H9 (cell line): ENCODE results near the gene FOLR3. TPM values are rescaled to one million over a fixed set of nuclear protein-coding genes. Genes with fewer than 3 reads are reported as not detected.

Source experiments
- DNase-seq: peaks from one replicate; pipeline ENCODE4 v3.0.0-alpha.2; 2017
- H2AFZ ChIP-seq: one replicate; pipeline ENCODE4 v1.6.1; 2013; ENCODE audit warnings: mild to moderate bottlenecking, low read length, control low read depth, moderate library complexity
- H2AK5ac ChIP-seq: 2 replicates; pipeline ENCODE4 v1.6.1; 2013; ENCODE audit warnings: low read length, control low read depth, mixed read lengths; ENCODE audit not compliant: insufficient read length
- H2BK120ac ChIP-seq: one replicate; pipeline ENCODE4 v1.6.1; 2013; ENCODE audit warnings: low read depth, mild to moderate bottlenecking, low read length, control low read depth, inconsistent platforms; ENCODE audit not compliant: poor library complexity, severe bottlenecking
- H2BK12ac ChIP-seq: 2 replicates; pipeline ENCODE4 v1.6.1; 2013; ENCODE audit warnings: low read length, control low read depth, mixed read lengths, low read depth; ENCODE audit not compliant: insufficient read length
- H2BK15ac ChIP-seq: 2 replicates; pipeline ENCODE4 v1.6.1; 2013; ENCODE audit warnings: low read depth, low read length, control low read depth
- H2BK20ac ChIP-seq: one replicate; pipeline ENCODE4 v1.6.1; 2013; ENCODE audit warnings: low read depth, mild to moderate bottlenecking, low read length, control low read depth, inconsistent platforms; ENCODE audit not compliant: poor library complexity, severe bottlenecking
- H2BK5ac ChIP-seq: 2 replicates; pipeline ENCODE4 v1.6.1; 2013; ENCODE audit warnings: low read length, control low read depth, mixed read lengths; ENCODE audit not compliant: insufficient read length
- H3K14ac ChIP-seq: 2 replicates; pipeline ENCODE4 v1.6.1; 2013; ENCODE audit warnings: low read length, control low read depth; ENCODE audit not compliant: insufficient read depth
- H3K18ac ChIP-seq: 2 replicates; pipeline ENCODE4 v1.6.1; 2013; ENCODE audit warnings: low read depth, mild to moderate bottlenecking, mixed read lengths, low read length, control low read depth; ENCODE audit not compliant: insufficient read length
- H3K23ac ChIP-seq: 2 replicates; pipeline ENCODE4 v1.6.1; 2013; ENCODE audit warnings: low read length, control low read depth, mixed read lengths, low read depth; ENCODE audit not compliant: insufficient read length
- H3K23me2 ChIP-seq: 2 replicates; pipeline ENCODE4 v1.6.1; 2013; ENCODE audit warnings: low read depth, mild to moderate bottlenecking, mixed read lengths, low read length, control low read depth; ENCODE audit not compliant: insufficient read length, poor library complexity, severe bottlenecking
- H3K27ac ChIP-seq: 2 replicates; pipeline ENCODE4 v1.5.1; 2013; ENCODE audit warnings: low read length, control low read depth, mixed read lengths, low read depth; ENCODE audit not compliant: insufficient read length
- H3K27me3 ChIP-seq: 2 replicates; pipeline ENCODE4 v1.6.1; 2013; ENCODE audit warnings: low read length, control low read depth, inconsistent platforms; ENCODE audit not compliant: insufficient read depth
- H3K4ac ChIP-seq: 2 replicates; pipeline ENCODE4 v1.6.1; 2013; ENCODE audit warnings: low read depth, mild to moderate bottlenecking, control low read depth, inconsistent platforms, low read length, moderate library complexity
- H3K4me1 ChIP-seq: 2 replicates; pipeline ENCODE4 v1.6.1; 2013; ENCODE audit warnings: low read length, control low read depth, inconsistent platforms; ENCODE audit not compliant: insufficient read depth
- H3K4me2 ChIP-seq: 2 replicates; pipeline ENCODE4 v1.6.1; 2013; ENCODE audit warnings: low read length, control low read depth, mixed read lengths; ENCODE audit not compliant: insufficient read length, insufficient read depth
- H3K56ac ChIP-seq: 2 replicates; pipeline ENCODE4 v1.6.1; 2013; ENCODE audit warnings: low read depth, mild to moderate bottlenecking, mixed read lengths, low read length, control low read depth; ENCODE audit not compliant: insufficient read length
- H3K79me1 ChIP-seq: 2 replicates; pipeline ENCODE4 v1.6.1; 2013; ENCODE audit warnings: low read depth, mild to moderate bottlenecking, moderate library complexity, low read length, control low read depth, inconsistent platforms; ENCODE audit not compliant: insufficient read depth, poor library complexity, severe bottlenecking
- H3K79me2 ChIP-seq: 2 replicates; pipeline ENCODE4 v1.6.1; 2013; ENCODE audit warnings: low read length, control low read depth, inconsistent platforms; ENCODE audit not compliant: insufficient read depth
- H3K9ac ChIP-seq: 2 replicates; pipeline ENCODE4 v1.6.1; 2013; ENCODE audit warnings: low read length, control low read depth, mixed read lengths; ENCODE audit not compliant: insufficient read length; ENCODE audit errors: extremely low read depth
- H3K9me3 ChIP-seq: one replicate; pipeline ENCODE4 v1.6.1; 2013; ENCODE audit warnings: low read depth, low read length, inconsistent platforms; ENCODE audit not compliant: control insufficient read depth
- H3T11ph ChIP-seq: one replicate; pipeline ENCODE4 v1.6.1; 2013; ENCODE audit warnings: mild to moderate bottlenecking, low read length, control low read depth, inconsistent platforms
- H4K20me1 ChIP-seq: one replicate; pipeline ENCODE4 v1.6.1; 2013; ENCODE audit not compliant: control insufficient read depth, insufficient read length, insufficient read depth
- H4K5ac ChIP-seq: 2 replicates; pipeline ENCODE4 v1.6.1; 2013; ENCODE audit warnings: low read depth, mild to moderate bottlenecking, mixed read lengths, low read length, control low read depth; ENCODE audit not compliant: insufficient read length
- H4K8ac ChIP-seq: replicated peaks from 2 replicates; pipeline ENCODE4 v1.6.1; 2013; ENCODE audit warnings: low read length, control low read depth, mixed read lengths, low read depth; ENCODE audit not compliant: insufficient read length
- H4K91ac ChIP-seq: 2 replicates; pipeline ENCODE4 v1.6.1; 2013; ENCODE audit warnings: low read depth, mild to moderate bottlenecking, moderate library complexity, mixed read lengths, low read length, control low read depth; ENCODE audit not compliant: insufficient read length
- H3K27ac Mint-ChIP-seq, 3 experiments: 2 replicates in 2 of 3; 3 replicates in 1 of 3; pipeline ENCODE4 v1.8.0; 2020 to 2021; ENCODE audit warnings: mixed read lengths in 3 of 3, mild to moderate bottlenecking in 1 of 3, moderate library complexity in 1 of 3
- H3K27me3 Mint-ChIP-seq: 2 replicates; pipeline ENCODE4 v1.8.0; 2021; ENCODE audit warnings: low read depth, mild to moderate bottlenecking, moderate library complexity, mixed read lengths
- H3K36me3 Mint-ChIP-seq, 3 experiments: 2 replicates in 2 of 3; 3 replicates in 1 of 3; pipeline ENCODE4 v1.8.0; 2020 to 2021; ENCODE audit warnings: low read depth in 3 of 3, mixed read lengths in 3 of 3; ENCODE audit not compliant: insufficient read depth in 1 of 3
- H3K4me1 Mint-ChIP-seq, 2 experiments: 2 replicates each; pipeline ENCODE4 v1.8.0; 2020; ENCODE audit warnings: mixed read lengths in 2 of 2
- H3K4me3 Mint-ChIP-seq, 2 experiments: 2 replicates in 1 of 2; 3 replicates in 1 of 2; pipeline ENCODE4 v1.8.0; 2020 to 2021; ENCODE audit warnings: mild to moderate bottlenecking in 2 of 2, mixed read lengths in 2 of 2, moderate library complexity in 1 of 2
- H3K9me3 Mint-ChIP-seq, 2 experiments: 2 replicates in 1 of 2; 3 replicates in 1 of 2; pipeline ENCODE4 v1.8.0; 2020; ENCODE audit warnings: mild to moderate bottlenecking in 2 of 2, mixed read lengths in 2 of 2, moderate library complexity in 1 of 2
- CTCF ChIP-seq: fragments of 200-600 bp; sonication (generic); conservative IDR thresholded peaks from 3 replicates; pipeline ENCODE4 v1.8.0; 2021; ENCODE audit warnings: antibody characterized with exemption, mild to moderate bottlenecking
- WGBS: extraction: QIAGEN DNeasy Blood & Tissue Kit; methylation state at CpG from one replicate; pipeline ENCODE4 v1.1.7; 2013; ENCODE audit warnings: missing lambda C conversion rate, low lambda C conversion rate, mixed read lengths; ENCODE audit not compliant: insufficient read length; ENCODE audit errors: extremely low coverage; 5-methylcytosine and 5-hydroxymethylcytosine counted together
- total RNA-seq: library from RNA; stranded (reverse); gene quantifications from 2 replicates; pipeline ENCODE4 v1.2.1, GENCODE V29; 2021

Gene FOLR3
- total RNA-seq, 1 experiment from 2014 or later = not detected

GRCh38 chr11:72132646-72133045 lies 2.9 kb upstream of the FOLR3 start:
- Histone ChIP-seq H3K4ac (no peak overlapping the region), H2BK15ac (no peak overlapping the region), H2AFZ (no peak overlapping the region), H3K9me3 (peaks cover 10% of the 10 kb centered on the region), H2BK20ac (no peak overlapping the region), H2BK12ac (no peak overlapping the region), H4K20me1 (no peaks in the 10 kb centered on the region), H2BK5ac (no peak overlapping the region), H2BK120ac (no peak overlapping the region), H3K4me1 (no peaks in the 10 kb centered on the region), H3T11ph (no peak overlapping the region), H3K79me2 (no peaks in the 10 kb centered on the region), H3K27ac (no peak overlapping the region), H3K56ac (no peak overlapping the region), H3K4me2 (no peak overlapping the region), H3K79me1 (no peaks in the 10 kb centered on the region), H3K23me2 (no peaks in the 10 kb centered on the region), H2AK5ac (no peak overlapping the region), H4K8ac (no peak overlapping the region), H3K18ac (no peak overlapping the region), H4K91ac (no peak overlapping the region), H3K14ac (no peak overlapping the region), H3K9ac (no peak overlapping the region), H3K27me3 (no peaks in the 10 kb centered on the region), H3K23ac (no peak overlapping the region), H4K5ac (no peak overlapping the region)
- no CpG with 5 or more reads among the region's 2 CpGs for WGBS
- Mint-ChIP-seq H3K4me1 (no peaks in the 10 kb centered on the region), H3K4me3 (no peak overlapping the region), H3K36me3 (peaks cover 8 to 15% (median 8%) of the 10 kb centered on the region in 3 experiments; a peak in 6 of 7 replicates), H3K27me3 (peaks cover 34% of the 10 kb centered on the region), H3K9me3 (peaks cover 24 to 25% of the 10 kb centered on the region in 2 experiments), H3K27ac (no peak overlapping the region)
- no peak for DNase-seq
- TF ChIP-seq CTCF = no peak
